Measurements from ENCODE around the gene LARP4B. TPM values are rescaled to one million over a fixed set of nuclear protein-coding genes. Genes with fewer than 3 reads are reported as not detected.

Gene LARP4B
- total RNA-seq, 1 donor from 2014 or later = 90.2 TPM

DNA sequence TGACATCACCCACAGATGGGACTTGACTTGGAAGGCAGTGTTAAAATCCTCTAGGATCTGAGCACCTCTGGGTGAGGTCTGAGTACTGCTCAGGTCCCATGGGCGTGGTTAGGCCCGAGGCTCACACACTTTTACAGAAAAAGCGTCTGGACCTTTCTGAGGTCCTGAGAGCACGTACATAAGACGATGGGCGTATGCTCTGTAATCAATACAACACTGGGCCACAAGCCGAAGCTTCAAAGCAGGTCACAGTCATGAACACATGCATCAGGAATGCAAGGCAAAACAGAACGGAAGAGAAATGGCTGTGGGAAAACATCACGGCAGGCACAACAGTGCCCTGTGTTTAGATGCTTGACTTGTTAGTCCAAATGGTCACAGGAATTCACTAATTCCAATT is 112.2 kb downstream of the LARP4B start:
- H3K36me3 Mint-ChIP-seq = peaks cover 55% of the 10 kb centered on the region
- no peaks in the 10 kb centered on the region for H3K27me3 Mint-ChIP-seq (ENCODE audit: low read depth)
- H3K27ac Mint-ChIP-seq = no peak overlapping the region
- no peak for DNase-seq (ENCODE audit: low spot score in 2 of 2, unreplicated experiment in 2 of 2)
- no peaks in the 10 kb centered on the region for H3K9me3 Mint-ChIP-seq
- TF ChIP-seq, protein P1, sequence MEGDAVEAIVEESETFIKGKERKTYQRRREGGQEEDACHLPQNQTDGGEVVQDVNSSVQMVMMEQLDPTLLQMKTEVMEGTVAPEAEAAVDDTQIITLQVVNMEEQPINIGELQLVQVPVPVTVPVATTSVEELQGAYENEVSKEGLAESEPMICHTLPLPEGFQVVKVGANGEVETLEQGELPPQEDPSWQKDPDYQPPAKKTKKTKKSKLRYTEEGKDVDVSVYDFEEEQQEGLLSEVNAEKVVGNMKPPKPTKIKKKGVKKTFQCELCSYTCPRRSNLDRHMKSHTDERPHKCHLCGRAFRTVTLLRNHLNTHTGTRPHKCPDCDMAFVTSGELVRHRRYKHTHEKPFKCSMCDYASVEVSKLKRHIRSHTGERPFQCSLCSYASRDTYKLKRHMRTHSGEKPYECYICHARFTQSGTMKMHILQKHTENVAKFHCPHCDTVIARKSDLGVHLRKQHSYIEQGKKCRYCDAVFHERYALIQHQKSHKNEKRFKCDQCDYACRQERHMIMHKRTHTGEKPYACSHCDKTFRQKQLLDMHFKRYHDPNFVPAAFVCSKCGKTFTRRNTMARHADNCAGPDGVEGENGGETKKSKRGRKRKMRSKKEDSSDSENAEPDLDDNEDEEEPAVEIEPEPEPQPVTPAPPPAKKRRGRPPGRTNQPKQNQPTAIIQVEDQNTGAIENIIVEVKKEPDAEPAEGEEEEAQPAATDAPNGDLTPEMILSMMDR (IDR thresholded peaks at IDR 0.05; ENCODE audit: unreplicated experiment) = no peak
- no peaks in the 10 kb centered on the region for H3K4me1 Mint-ChIP-seq
- no peak overlapping the region for H3K4me3 Mint-ChIP-seq

- Mint-ChIP-seq H3K36me3 (peaks cover 53% of the 10 kb centered on the region), H3K4me3 (no peak overlapping the region), H3K4me1 (no peaks in the 10 kb centered on the region), H3K27ac (no peak overlapping the region), H3K9me3 (no peaks in the 10 kb centered on the region), H3K27me3 (ENCODE audit: low read depth) (no peaks in the 10 kb centered on the region)
- TF ChIP-seq, protein P1 (IDR thresholded peaks at IDR 0.05; ENCODE audit: unreplicated experiment) = no peak
- no peak for DNase-seq (ENCODE audit: low spot score in 2 of 2, unreplicated experiment in 2 of 2)
Observed at GRCh38 chr10:818526-819220, 112.8 kb downstream of the LARP4B start.

GRCh38 chr10:818010-818409 is 113.5 kb downstream of the LARP4B start:
- Mint-ChIP-seq H3K9me3 (no peaks in the 10 kb centered on the region), H3K36me3 (peaks cover 56% of the 10 kb centered on the region), H3K27ac (no peak overlapping the region), H3K4me3 (no peak overlapping the region), H3K4me1 (no peaks in the 10 kb centered on the region), H3K27me3 (ENCODE audit: low read depth) (no peaks in the 10 kb centered on the region)
- DNase-seq (ENCODE audit: low spot score in 2 of 2, unreplicated experiment in 2 of 2) = no peak
- TF ChIP-seq, protein P1 (IDR thresholded peaks at IDR 0.05; ENCODE audit: unreplicated experiment) = no peak

DNA sequence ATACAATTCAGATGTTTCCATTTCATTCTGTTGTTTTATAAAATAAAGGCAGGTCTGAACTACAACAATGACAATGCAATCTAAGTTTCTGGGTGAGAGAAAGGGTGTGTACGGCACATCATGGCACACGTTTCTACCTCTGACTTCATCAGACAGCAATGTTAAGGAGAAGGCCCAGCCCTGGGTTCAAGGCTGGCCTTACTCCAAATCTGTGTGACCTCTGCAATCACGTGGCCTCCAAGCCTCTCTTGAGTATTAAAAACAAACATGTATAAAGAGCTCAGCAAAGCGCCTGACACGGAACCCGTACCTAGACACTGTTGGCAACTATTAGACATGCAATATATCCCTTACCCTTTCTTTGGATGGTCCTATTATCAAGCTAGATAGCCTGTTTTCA is 114.1 kb downstream of the LARP4B start:
- Mint-ChIP-seq H3K4me3 (no peak overlapping the region), H3K9me3 (no peaks in the 10 kb centered on the region), H3K27ac (peak overlapping the region; percentile 16), H3K27me3 (ENCODE audit: low read depth) (no peaks in the 10 kb centered on the region), H3K36me3 (peaks cover 57% of the 10 kb centered on the region), H3K4me1 (no peaks in the 10 kb centered on the region)
- TF ChIP-seq, protein P1 (IDR thresholded peaks at IDR 0.05; ENCODE audit: unreplicated experiment) = no peak
- DNase-seq (ENCODE audit: low spot score in 2 of 2, unreplicated experiment in 2 of 2) = no peak

DNA sequence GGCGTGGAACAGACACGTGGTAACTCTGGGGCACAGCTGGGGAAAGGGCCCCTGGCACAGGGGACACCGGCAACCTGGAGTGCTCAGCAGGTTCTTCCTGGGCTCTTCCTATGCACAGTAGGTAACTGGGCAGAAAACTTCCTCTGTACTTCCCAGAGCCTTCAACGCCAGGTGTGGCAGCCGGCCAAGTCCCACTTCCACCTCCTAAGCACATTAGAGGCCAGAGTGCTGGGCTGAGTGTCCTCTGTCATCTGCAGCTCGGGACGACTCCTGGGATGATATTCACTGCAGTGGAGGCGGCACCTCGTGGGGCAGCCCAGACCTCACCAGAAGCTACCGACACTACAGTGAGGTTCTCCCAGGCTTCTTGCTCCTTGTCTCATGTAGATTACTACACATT is 114.5 kb downstream of the LARP4B start:
- Mint-ChIP-seq H3K27me3 (ENCODE audit: low read depth) (no peaks in the 10 kb centered on the region), H3K4me3 (no peak overlapping the region), H3K4me1 (no peaks in the 10 kb centered on the region), H3K36me3 (peaks cover 57% of the 10 kb centered on the region), H3K27ac (peak overlapping the region; percentile 16), H3K9me3 (no peaks in the 10 kb centered on the region)
- TF ChIP-seq, protein P1 (IDR thresholded peaks at IDR 0.05; ENCODE audit: unreplicated experiment) = no peak
- no peak for DNase-seq (ENCODE audit: low spot score in 2 of 2, unreplicated experiment in 2 of 2)

Measured in mesothelial cell of epicardium (in vitro differentiated cells).